ENCODE measurements around the gene KRT4.

GRCh38 chr12:52834727-52835001 is 20.7 kb upstream of the KRT4 start:
- TF ChIP-seq CTCF (IDR thresholded peaks at IDR 0.05; ENCODE audit: low read depth, low read length, poor library complexity, severe bottlenecking) (no peak), EZH2phosphoT487 (IDR thresholded peaks at IDR 0.05; ENCODE audit: borderline replicate concordance, low read length) (no peak)
